ENCODE data around the gene GPR50. TPM values are rescaled to one million over a fixed set of nuclear protein-coding genes. Genes with fewer than 3 reads are reported as not detected.

GPR50 gene
- total RNA-seq, 4 donors from 2014 or later = not detected

DNA sequence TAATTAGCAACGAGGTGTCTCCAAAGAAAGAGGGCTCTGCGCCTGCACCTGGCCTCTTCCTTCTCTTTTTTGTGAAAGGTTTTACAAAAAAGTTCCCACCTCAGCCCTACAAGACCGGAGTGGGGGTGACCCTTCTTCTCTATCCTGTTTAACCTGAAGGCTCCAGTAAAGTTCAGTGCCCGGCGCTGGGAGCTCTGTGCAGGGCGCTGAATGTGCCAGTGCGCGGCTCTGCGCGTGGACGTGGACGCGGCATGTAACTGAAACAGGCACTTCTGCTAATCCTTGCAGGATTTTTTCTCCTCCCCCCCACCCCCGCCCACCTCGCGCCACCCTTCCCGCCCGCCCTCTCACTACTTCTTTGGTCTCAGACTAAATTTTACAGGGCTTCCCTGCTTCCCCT, 2.4 kb downstream of the GPR50 start:
- H3K36me3 ChIP-seq = no peaks in the 10 kb centered on the region
- 43% methylated on average over 16 of the region's 18 CpGs for WGBS
- no peak for DNase-seq (ENCODE audit: extremely low spot score)
- no peak overlapping the region for H3K4me3 ChIP-seq
- H3K27ac ChIP-seq (replicated peaks in 1 of 4) = no peak overlapping the region
- TF ChIP-seq POLR2AphosphoS5 (IDR thresholded peaks at IDR 0.05) (no peak), POLR2A (IDR thresholded peaks at IDR 0.05; ENCODE audit: low read depth) (no peak), EP300 (IDR thresholded peaks at IDR 0.05) (no peak)
- TF ChIP-seq, protein P1, sequence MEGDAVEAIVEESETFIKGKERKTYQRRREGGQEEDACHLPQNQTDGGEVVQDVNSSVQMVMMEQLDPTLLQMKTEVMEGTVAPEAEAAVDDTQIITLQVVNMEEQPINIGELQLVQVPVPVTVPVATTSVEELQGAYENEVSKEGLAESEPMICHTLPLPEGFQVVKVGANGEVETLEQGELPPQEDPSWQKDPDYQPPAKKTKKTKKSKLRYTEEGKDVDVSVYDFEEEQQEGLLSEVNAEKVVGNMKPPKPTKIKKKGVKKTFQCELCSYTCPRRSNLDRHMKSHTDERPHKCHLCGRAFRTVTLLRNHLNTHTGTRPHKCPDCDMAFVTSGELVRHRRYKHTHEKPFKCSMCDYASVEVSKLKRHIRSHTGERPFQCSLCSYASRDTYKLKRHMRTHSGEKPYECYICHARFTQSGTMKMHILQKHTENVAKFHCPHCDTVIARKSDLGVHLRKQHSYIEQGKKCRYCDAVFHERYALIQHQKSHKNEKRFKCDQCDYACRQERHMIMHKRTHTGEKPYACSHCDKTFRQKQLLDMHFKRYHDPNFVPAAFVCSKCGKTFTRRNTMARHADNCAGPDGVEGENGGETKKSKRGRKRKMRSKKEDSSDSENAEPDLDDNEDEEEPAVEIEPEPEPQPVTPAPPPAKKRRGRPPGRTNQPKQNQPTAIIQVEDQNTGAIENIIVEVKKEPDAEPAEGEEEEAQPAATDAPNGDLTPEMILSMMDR (IDR thresholded peaks at IDR 0.05) = no peak
- intact Hi-C loops (cut with DNase I) = no loop called here
- H3K9me3 ChIP-seq = peaks cover 0 to 22% (median 4%) of the 10 kb centered on the region in 4 donors
- peaks cover 0 to 17% (median 12%) of the 10 kb centered on the region in 4 donors for H3K4me1 ChIP-seq
- peaks cover 0 to 62% (median 14%) of the 10 kb centered on the region in 4 donors for H3K27me3 ChIP-seq

DNA sequence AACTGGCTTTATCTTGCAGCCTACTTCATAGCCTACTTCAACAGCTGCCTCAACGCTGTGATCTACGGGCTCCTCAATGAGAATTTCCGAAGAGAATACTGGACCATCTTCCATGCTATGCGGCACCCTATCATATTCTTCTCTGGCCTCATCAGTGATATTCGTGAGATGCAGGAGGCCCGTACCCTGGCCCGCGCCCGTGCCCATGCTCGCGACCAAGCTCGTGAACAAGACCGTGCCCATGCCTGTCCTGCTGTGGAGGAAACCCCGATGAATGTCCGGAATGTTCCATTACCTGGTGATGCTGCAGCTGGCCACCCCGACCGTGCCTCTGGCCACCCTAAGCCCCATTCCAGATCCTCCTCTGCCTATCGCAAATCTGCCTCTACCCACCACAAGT, 4.0 kb downstream of the GPR50 start:
- Histone ChIP-seq H3K36me3 (no peaks in the 10 kb centered on the region), H3K27me3 (peaks cover 0 to 47% (median 11%) of the 10 kb centered on the region in 4 donors), H3K27ac (replicated peaks in 1 of 4) (no peak overlapping the region), H3K4me3 (no peak overlapping the region), H3K9me3 (peaks cover 0 to 20% (median 4%) of the 10 kb centered on the region in 4 donors), H3K4me1 (peaks cover 0 to 17% (median 12%) of the 10 kb centered on the region in 4 donors)
- intact Hi-C loops (cut with DNase I) = no loop called here
- no peak for TF ChIP-seq EP300 (IDR thresholded peaks at IDR 0.05)
- TF ChIP-seq, protein P1 (IDR thresholded peaks at IDR 0.05) = no peak
- TF ChIP-seq POLR2A (IDR thresholded peaks at IDR 0.05; ENCODE audit: low read depth) = no peak
- no peak for TF ChIP-seq POLR2AphosphoS5 (IDR thresholded peaks at IDR 0.05)
- 96% methylated on average over 17 of the region's 18 CpGs for WGBS
- DNase-seq (ENCODE audit: extremely low spot score) = no peak

DNA sequence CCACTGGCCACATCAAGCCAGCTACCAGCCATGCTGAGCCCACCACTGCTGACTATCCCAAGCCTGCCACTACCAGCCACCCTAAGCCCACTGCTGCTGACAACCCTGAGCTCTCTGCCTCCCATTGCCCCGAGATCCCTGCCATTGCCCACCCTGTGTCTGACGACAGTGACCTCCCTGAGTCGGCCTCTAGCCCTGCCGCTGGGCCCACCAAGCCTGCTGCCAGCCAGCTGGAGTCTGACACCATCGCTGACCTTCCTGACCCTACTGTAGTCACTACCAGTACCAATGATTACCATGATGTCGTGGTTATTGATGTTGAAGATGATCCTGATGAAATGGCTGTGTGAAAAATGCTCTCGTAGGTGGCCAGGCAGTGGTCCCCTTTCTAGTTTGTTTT, 4.7 kb downstream of the GPR50 start:
- Histone ChIP-seq H3K4me3 (no peak overlapping the region), H3K9me3 (peaks cover 0 to 13% (median 4%) of the 10 kb centered on the region in 4 donors), H3K4me1 (peaks cover 0 to 17% (median 12%) of the 10 kb centered on the region in 4 donors), H3K36me3 (no peaks in the 10 kb centered on the region), H3K27me3 (peaks cover 0 to 40% (median 9%) of the 10 kb centered on the region in 4 donors), H3K27ac (replicated peaks in 1 of 4) (no peak overlapping the region)
- 81% methylated on average over 6 of the region's 7 CpGs for WGBS
- TF ChIP-seq EP300 (IDR thresholded peaks at IDR 0.05) (no peak), POLR2A (IDR thresholded peaks at IDR 0.05; ENCODE audit: low read depth) (no peak), POLR2AphosphoS5 (IDR thresholded peaks at IDR 0.05) (no peak)
- TF ChIP-seq, protein P1 (IDR thresholded peaks at IDR 0.05) = no peak
- intact Hi-C loops (cut with DNase I) = no loop called here
- no peak for DNase-seq (ENCODE audit: extremely low spot score)

DNA sequence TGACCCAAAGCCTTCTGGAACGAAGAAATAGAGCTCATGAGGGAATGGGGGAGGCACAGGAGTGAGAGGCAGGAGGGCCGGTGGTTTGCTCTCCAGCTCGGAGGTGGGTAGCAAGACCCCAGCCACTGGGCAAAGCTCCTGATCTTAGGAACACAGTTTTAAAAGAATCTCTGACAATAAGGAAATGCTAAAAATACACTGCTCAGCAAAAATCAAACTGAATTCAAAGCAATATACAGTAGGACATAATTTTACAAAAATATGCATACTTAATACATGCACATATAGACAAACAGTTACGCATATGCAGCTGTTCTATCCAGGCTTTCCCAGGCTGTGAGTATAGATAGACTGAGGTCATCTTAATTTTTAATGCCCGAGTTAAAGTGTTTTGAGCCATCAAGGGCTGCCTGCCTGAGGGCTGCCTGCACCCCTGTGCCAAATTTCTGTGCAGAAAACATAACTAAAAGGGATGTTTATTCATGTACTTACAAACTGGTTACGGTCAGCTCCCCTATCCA, 6.9 kb downstream of the GPR50 start:
- TF ChIP-seq, protein P1 (IDR thresholded peaks at IDR 0.05) = no peak
- TF ChIP-seq EP300 (IDR thresholded peaks at IDR 0.05) (no peak), POLR2AphosphoS5 (IDR thresholded peaks at IDR 0.05) (no peak)
- H3K27me3 ChIP-seq = peaks cover 0 to 18% (median 2%) of the 10 kb centered on the region in 4 donors
- WGBS = 44% methylated on average over 6 of the region's 6 CpGs
- no peaks in the 10 kb centered on the region for H3K9me3 ChIP-seq
- H3K36me3 ChIP-seq = no peaks in the 10 kb centered on the region
- no peak overlapping the region for H3K27ac ChIP-seq (replicated peaks in 1 of 4)
- no peak overlapping the region for H3K4me3 ChIP-seq
- intact Hi-C loops (cut with DNase I) = no loop called here
- peaks cover 0 to 4% (median 0%) of the 10 kb centered on the region in 4 donors for H3K4me1 ChIP-seq
- DNase-seq (ENCODE audit: extremely low spot score) = no peak

All from esophagus muscularis mucosa (tissue), 4 donors.